GM23338 (cell line): Measurements from ENCODE around the gene CLIC5.

Experiments used
- CTCF ChIP-seq, 2 experiments: fragments of 200-600 bp in 1 of 2; sonication (generic) in 1 of 2; conservative IDR thresholded peaks; 2 replicates each; pipeline versions ENCODE4 v1.5.1 to v1.6.1; 2016 to 2017; ENCODE audit warnings: antibody characterized with exemption in 2 of 2, low read depth in 2 of 2, mild to moderate bottlenecking in 2 of 2, moderate library complexity in 1 of 2
- EZH2 ChIP-seq: fragments of 200-600 bp; sonication (generic); IDR thresholded peaks from one replicate; pipeline ENCODE4 v1.8.0; 2017; ENCODE audit warnings: antibody characterized with exemption, mild to moderate bottlenecking, low read depth; ENCODE audit not compliant: unreplicated experiment
- EZH2phosphoT487 ChIP-seq: fragments of 200-600 bp; sonication (generic); IDR thresholded peaks from one replicate; pipeline ENCODE4 v1.8.1; 2018; ENCODE audit warnings: antibody characterized with exemption; ENCODE audit not compliant: unreplicated experiment
- JUNB ChIP-seq: IDR thresholded peaks from one replicate; pipeline ENCODE4 v1.6.1; 2016; ENCODE audit warnings: antibody characterized with exemption; ENCODE audit not compliant: unreplicated experiment
- POLR2AphosphoS5 ChIP-seq: IDR thresholded peaks from 2 replicates; pipeline ENCODE4 v1.6.1; 2016; ENCODE audit warnings: antibody characterized with exemption, low read depth
- STAT1 ChIP-seq: IDR thresholded peaks from one replicate; pipeline ENCODE4 v1.6.1; 2016; ENCODE audit warnings: antibody characterized with exemption; ENCODE audit not compliant: unreplicated experiment
- ZNF114 ChIP-seq: fragments of 250-450 bp; sonication (Bioruptor Pico); IDR thresholded peaks from 2 replicates; pipeline ENCODE4 v1.5.0; 2020; ENCODE audit warnings: mild to moderate bottlenecking, moderate library complexity
- ZNF331 ChIP-seq: fragments of 250-450 bp; sonication (Bioruptor Pico); IDR thresholded peaks from 2 replicates; pipeline ENCODE4 v1.5.0; 2020; ENCODE audit warnings: low read depth, mild to moderate bottlenecking, moderate library complexity
- TF ChIP-seq, protein P1 (sequence below): IDR thresholded peaks from 2 replicates; pipeline ENCODE4 v1.6.1; 2016; ENCODE audit warnings: antibody characterized with exemption
- TF ChIP-seq, protein P2 (sequence below): IDR thresholded peaks from one replicate; pipeline ENCODE4 v1.6.1; 2018; ENCODE audit warnings: antibody characterized with exemption; ENCODE audit not compliant: unreplicated experiment

- TF ChIP-seq POLR2AphosphoS5 (no peak), CTCF (conservative IDR thresholded peaks at IDR 0.05; ENCODE audit: low read depth in 2 of 2) (no peak), EZH2 (no peak), JUNB (no peak), EZH2phosphoT487 (no peak), ZNF331 (CRISPR knock-in tag) (no peak), ZNF114 (CRISPR knock-in tag) (no peak), STAT1 (no peak)
- TF ChIP-seq, protein P1, sequence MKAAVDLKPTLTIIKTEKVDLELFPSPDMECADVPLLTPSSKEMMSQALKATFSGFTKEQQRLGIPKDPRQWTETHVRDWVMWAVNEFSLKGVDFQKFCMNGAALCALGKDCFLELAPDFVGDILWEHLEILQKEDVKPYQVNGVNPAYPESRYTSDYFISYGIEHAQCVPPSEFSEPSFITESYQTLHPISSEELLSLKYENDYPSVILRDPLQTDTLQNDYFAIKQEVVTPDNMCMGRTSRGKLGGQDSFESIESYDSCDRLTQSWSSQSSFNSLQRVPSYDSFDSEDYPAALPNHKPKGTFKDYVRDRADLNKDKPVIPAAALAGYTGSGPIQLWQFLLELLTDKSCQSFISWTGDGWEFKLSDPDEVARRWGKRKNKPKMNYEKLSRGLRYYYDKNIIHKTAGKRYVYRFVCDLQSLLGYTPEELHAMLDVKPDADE: no peak
- TF ChIP-seq, protein P2, sequence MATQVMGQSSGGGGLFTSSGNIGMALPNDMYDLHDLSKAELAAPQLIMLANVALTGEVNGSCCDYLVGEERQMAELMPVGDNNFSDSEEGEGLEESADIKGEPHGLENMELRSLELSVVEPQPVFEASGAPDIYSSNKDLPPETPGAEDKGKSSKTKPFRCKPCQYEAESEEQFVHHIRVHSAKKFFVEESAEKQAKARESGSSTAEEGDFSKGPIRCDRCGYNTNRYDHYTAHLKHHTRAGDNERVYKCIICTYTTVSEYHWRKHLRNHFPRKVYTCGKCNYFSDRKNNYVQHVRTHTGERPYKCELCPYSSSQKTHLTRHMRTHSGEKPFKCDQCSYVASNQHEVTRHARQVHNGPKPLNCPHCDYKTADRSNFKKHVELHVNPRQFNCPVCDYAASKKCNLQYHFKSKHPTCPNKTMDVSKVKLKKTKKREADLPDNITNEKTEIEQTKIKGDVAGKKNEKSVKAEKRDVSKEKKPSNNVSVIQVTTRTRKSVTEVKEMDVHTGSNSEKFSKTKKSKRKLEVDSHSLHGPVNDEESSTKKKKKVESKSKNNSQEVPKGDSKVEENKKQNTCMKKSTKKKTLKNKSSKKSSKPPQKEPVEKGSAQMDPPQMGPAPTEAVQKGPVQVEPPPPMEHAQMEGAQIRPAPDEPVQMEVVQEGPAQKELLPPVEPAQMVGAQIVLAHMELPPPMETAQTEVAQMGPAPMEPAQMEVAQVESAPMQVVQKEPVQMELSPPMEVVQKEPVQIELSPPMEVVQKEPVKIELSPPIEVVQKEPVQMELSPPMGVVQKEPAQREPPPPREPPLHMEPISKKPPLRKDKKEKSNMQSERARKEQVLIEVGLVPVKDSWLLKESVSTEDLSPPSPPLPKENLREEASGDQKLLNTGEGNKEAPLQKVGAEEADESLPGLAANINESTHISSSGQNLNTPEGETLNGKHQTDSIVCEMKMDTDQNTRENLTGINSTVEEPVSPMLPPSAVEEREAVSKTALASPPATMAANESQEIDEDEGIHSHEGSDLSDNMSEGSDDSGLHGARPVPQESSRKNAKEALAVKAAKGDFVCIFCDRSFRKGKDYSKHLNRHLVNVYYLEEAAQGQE: no peak
These were observed 45.8 kb downstream of the CLIC5 start for GRCh38 chr6:45969883-45970282.
